OCI-LY1 (cell line): ENCODE results near the gene FOXL3.
"Not testable (repeated sequence)": the region's sequence is repeated elsewhere in the genome, so short reads cannot be mapped to it uniquely, and the experiment has no call there.

ENCODE experiments used
- H2AFZ ChIP-seq: fragments of 200-600 bp; sonication (generic), shearing (Covaris generic); 2 replicates; pipeline ENCODE4 v1.6.0; 2014; ENCODE audit warnings: antibody characterized with exemption, mild to moderate bottlenecking, low read length
- H3F3A ChIP-seq: fragments of 200-600 bp; sonication (generic), shearing (Covaris generic); 2 replicates; pipeline ENCODE4 v1.6.0; 2014; ENCODE audit warnings: mild to moderate bottlenecking, antibody characterized with exemption, low read length, moderate library complexity; ENCODE audit not compliant: insufficient read depth
- H3K27ac ChIP-seq: fragments of 200-600 bp; sonication (generic); 2 replicates; pipeline ENCODE4 v1.5.1; 2014; ENCODE audit warnings: low read length, mixed run types, mild to moderate bottlenecking, low read depth; ENCODE audit not compliant: poor library complexity, severe bottlenecking
- H3K27me3 ChIP-seq: fragments of 200-600 bp; sonication (generic); 2 replicates; pipeline ENCODE4 v1.6.0; 2014; ENCODE audit warnings: antibody characterized with exemption, mild to moderate bottlenecking, low read length, moderate library complexity; ENCODE audit not compliant: insufficient read depth
- H3K36me3 ChIP-seq: fragments of 200-600 bp; sonication (generic); 2 replicates; pipeline ENCODE4 v1.6.1; 2014; ENCODE audit warnings: mild to moderate bottlenecking, antibody characterized with exemption, low read length, moderate library complexity, mixed read lengths; ENCODE audit not compliant: insufficient read depth
- H3K4me1 ChIP-seq: fragments of 200-600 bp; sonication (generic); 2 replicates; pipeline ENCODE4 v1.5.1; 2014; ENCODE audit warnings: mild to moderate bottlenecking, low read length, moderate library complexity; ENCODE audit not compliant: insufficient read depth, severe bottlenecking
- H3K4me2 ChIP-seq: fragments of 200-600 bp; sonication (generic), shearing (Covaris generic); 2 replicates; pipeline ENCODE4 v1.6.1; 2014; ENCODE audit warnings: low read length
- H3K4me3 ChIP-seq: fragments of 200-600 bp; sonication (generic); 2 replicates; pipeline ENCODE4 v1.5.1; 2014; ENCODE audit warnings: low read length, low read depth, mild to moderate bottlenecking, mixed read lengths; ENCODE audit not compliant: poor library complexity, severe bottlenecking
- H3K79me2 ChIP-seq: fragments of 200-600 bp; shearing (Covaris generic); 2 replicates; pipeline ENCODE4 v1.6.1; 2016; ENCODE audit warnings: mixed run types, low read length, mixed read lengths; ENCODE audit not compliant: insufficient read depth
- H3K9ac ChIP-seq: fragments of 200-600 bp; sonication (generic), shearing (Covaris generic); 2 replicates; pipeline ENCODE4 v1.6.1; 2014; ENCODE audit warnings: mild to moderate bottlenecking, low read length, mixed read lengths
- H3K9me2 ChIP-seq: fragments of 200-600 bp; sonication (generic), shearing (Covaris generic); 2 replicates; pipeline ENCODE4 v1.6.1; 2014; ENCODE audit warnings: low read depth, mild to moderate bottlenecking, low read length, mixed read lengths
- H3K9me3 ChIP-seq: fragments of 200-600 bp; shearing (Covaris generic); 2 replicates; pipeline ENCODE4 v1.6.1; 2014; ENCODE audit warnings: low read length, mixed read lengths
- H4K20me1 ChIP-seq: fragments of 200-600 bp; sonication (generic), shearing (Covaris generic); 2 replicates; pipeline ENCODE4 v1.6.0; 2016; ENCODE audit warnings: mild to moderate bottlenecking, low read length; ENCODE audit not compliant: insufficient read depth
- EZH2 ChIP-seq: fragments of 200-600 bp; sonication (generic), shearing (Covaris generic); IDR thresholded peaks from 2 replicates; pipeline ENCODE4 v1.8.0; 2017; ENCODE audit warnings: borderline replicate concordance, mixed run types, mild to moderate bottlenecking, antibody characterized with exemption, low read length, moderate library complexity, mixed read lengths
- TF ChIP-seq, protein P1 (sequence below): fragments of 200-600 bp; sonication (generic), shearing (Covaris generic); IDR thresholded peaks from 2 replicates; pipeline ENCODE4 v1.5.1; 2017; ENCODE audit warnings: mild to moderate bottlenecking, antibody characterized with exemption, low read length, moderate library complexity, mixed read lengths

Gene FOXL3

GRCh38 chr7:289756-290553 lies at the start of gene FOXL3:
FOXL3 (plus strand) TSS chr7:290170; CDS start chr7:290170, 0 bp downstream.
- no peaks in the 10 kb centered on the region for H3K27me3 ChIP-seq

DNA sequence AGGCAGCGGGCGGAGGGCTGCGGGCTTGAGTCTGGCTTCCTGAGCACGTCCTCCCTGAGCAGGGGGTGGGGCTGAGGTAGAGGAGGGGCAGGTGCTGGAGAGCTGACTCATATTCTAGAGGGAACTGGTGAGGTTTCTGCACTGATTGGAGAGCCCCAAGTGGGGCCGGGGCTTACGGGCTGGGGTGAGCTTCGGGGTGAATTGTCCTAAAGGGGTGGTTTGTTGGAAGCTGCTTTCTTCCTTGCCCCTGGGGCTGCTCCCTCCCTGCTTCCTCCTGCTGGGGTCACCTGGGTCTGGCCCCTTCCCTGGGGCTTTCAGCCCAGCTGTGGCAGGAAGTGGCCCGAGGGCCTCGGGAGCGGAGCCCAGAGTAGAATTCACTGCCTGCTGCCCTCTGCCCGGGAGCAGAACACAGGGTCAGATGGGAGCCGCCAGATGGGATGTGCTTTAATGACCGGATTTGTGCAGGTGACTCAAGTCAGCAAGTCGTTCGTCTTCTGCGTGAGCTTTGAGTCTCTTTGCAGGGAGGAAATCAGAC lies 49.0 kb upstream of the FOXL3 start:
- no peak overlapping the region for H3K27ac ChIP-seq
- H3K4me3 ChIP-seq: no peak overlapping the region
- no peak overlapping the region for H2AFZ ChIP-seq
- no peaks in the 10 kb centered on the region for H3K79me2 ChIP-seq
- no peaks in the 10 kb centered on the region for H3F3A ChIP-seq
- no peak overlapping the region for H3K4me2 ChIP-seq
- H3K9ac ChIP-seq: no peak overlapping the region
- no peaks in the 10 kb centered on the region for H3K9me2 ChIP-seq
- H3K9me3 ChIP-seq: no peaks in the 10 kb centered on the region
- no peaks in the 10 kb centered on the region for H3K4me1 ChIP-seq
- no peak for TF ChIP-seq EZH2
- TF ChIP-seq, protein P1, sequence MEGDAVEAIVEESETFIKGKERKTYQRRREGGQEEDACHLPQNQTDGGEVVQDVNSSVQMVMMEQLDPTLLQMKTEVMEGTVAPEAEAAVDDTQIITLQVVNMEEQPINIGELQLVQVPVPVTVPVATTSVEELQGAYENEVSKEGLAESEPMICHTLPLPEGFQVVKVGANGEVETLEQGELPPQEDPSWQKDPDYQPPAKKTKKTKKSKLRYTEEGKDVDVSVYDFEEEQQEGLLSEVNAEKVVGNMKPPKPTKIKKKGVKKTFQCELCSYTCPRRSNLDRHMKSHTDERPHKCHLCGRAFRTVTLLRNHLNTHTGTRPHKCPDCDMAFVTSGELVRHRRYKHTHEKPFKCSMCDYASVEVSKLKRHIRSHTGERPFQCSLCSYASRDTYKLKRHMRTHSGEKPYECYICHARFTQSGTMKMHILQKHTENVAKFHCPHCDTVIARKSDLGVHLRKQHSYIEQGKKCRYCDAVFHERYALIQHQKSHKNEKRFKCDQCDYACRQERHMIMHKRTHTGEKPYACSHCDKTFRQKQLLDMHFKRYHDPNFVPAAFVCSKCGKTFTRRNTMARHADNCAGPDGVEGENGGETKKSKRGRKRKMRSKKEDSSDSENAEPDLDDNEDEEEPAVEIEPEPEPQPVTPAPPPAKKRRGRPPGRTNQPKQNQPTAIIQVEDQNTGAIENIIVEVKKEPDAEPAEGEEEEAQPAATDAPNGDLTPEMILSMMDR: no peak
- H4K20me1 ChIP-seq: no peaks in the 10 kb centered on the region
- H3K36me3 ChIP-seq: no peaks in the 10 kb centered on the region
- H3K27me3 ChIP-seq: no peaks in the 10 kb centered on the region

More at GRCh38 chr7:289756-290553, at the start of gene FOXL3:
- TF ChIP-seq EZH2: no peak
- TF ChIP-seq, protein P1: no peak
- H3K27ac ChIP-seq: no peak within 1 kb of the TSS
- no peaks in the 10 kb centered on the region for H3F3A ChIP-seq
- H3K9me2 ChIP-seq: no peaks in the 10 kb centered on the region
- H3K36me3 ChIP-seq: no peaks in the 10 kb centered on the region
- H4K20me1 ChIP-seq: no peaks in the 10 kb centered on the region
- no peak within 1 kb of the TSS for H3K4me3 ChIP-seq
- H3K9me3 ChIP-seq: no peaks in the 10 kb centered on the region
- no peaks in the 10 kb centered on the region for H3K79me2 ChIP-seq
- H3K9ac ChIP-seq: no peak within 1 kb of the TSS
- no peak within 1 kb of the TSS for H2AFZ ChIP-seq
- H3K4me1 ChIP-seq: no peaks in the 10 kb centered on the region
- H3K4me2 ChIP-seq: no peak within 1 kb of the TSS

DNA sequence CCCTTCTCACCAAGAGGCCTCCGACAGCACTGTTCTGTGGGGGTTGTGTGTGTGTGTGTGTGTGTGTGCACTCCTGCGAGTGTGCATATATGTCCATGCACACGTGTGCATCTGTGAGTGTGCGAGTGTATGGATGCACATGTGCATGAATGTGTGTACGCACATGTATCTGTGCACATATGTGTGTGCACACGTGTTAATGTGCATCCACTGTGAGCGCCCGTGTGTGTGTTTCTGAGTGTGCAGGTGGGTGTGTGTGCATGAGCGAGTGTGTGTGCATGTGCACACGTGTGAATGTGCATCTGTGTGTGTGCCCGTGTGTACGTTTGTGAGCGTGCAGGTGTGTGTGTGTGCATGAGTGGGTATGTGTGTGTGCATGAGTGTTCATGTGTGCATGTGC lies 48.5 kb upstream of the FOXL3 start:
- Histone ChIP-seq H2AFZ (no peak overlapping the region), H3K4me1 (no peaks in the 10 kb centered on the region), H3K79me2 (no peaks in the 10 kb centered on the region), H4K20me1 (no peaks in the 10 kb centered on the region), H3K9me3 (no peaks in the 10 kb centered on the region), H3K36me3 (no peaks in the 10 kb centered on the region), H3K9ac (no peak overlapping the region), H3F3A (no peaks in the 10 kb centered on the region), H3K4me3 (no peak overlapping the region), H3K27ac (no peak overlapping the region), H3K4me2 (no peak overlapping the region), H3K27me3 (no peaks in the 10 kb centered on the region), H3K9me2 (no peaks in the 10 kb centered on the region)
- TF ChIP-seq, protein P1: no peak
- no peak for TF ChIP-seq EZH2

DNA sequence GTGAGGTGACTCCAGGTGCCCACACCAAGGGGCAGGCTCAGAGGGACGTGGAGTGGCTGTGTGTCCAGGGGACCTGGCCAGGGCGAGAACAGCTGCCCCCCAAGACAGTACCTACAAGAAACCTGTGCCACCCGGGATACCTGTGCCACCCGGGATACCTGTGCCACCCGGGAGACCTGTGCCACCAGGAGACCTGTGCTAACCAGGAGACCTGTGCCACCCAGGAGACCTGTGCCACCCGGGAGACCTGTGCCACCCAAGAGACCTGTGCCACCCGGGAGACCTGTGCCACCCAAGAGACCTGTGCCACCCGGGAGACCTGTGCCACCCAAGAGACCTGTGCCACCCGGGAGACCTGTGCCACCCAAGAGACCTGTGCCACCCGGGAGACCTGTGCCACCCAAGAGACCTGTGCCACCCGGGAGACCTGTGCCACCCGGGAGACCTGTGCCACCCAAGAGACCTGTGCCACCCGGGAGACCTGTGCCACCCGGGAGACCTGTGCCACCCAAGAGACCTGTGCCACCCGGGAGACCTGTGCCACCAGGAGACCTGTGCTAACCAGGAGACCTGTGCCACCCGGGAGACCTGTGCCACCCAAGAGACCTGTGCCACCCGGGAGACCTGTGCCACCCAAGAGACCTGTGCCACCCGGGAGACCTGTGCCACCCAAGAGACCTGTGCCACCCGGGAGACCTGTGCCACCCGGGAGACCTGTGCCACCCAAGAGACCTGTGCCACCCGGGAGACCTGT lies 47.0 kb upstream of the FOXL3 start:
- H3K79me2 ChIP-seq, H3K36me3 ChIP-seq, H3K4me1 ChIP-seq, H4K20me1 ChIP-seq, H3K4me2 ChIP-seq, H3F3A ChIP-seq, H3K9me2 ChIP-seq, H3K27me3 ChIP-seq, H3K9ac ChIP-seq, H3K9me3 ChIP-seq, H2AFZ ChIP-seq, H3K4me3 ChIP-seq, H3K27ac ChIP-seq: not testable (repeated sequence)

- H2AFZ ChIP-seq, H3K4me3 ChIP-seq, H3K4me2 ChIP-seq, H3K9ac ChIP-seq, H3K27ac ChIP-seq, H3K36me3 ChIP-seq, H3F3A ChIP-seq, H3K9me3 ChIP-seq, H3K27me3 ChIP-seq, H4K20me1 ChIP-seq, H3K4me1 ChIP-seq, H3K9me2 ChIP-seq, H3K79me2 ChIP-seq: not testable (repeated sequence)
These were observed 46.4 kb upstream of the FOXL3 start for GRCh38 chr7:243580-243978.
